ENCODE data around the gene SCUBE2. TPM values are rescaled to one million over a fixed set of nuclear protein-coding genes. Genes with fewer than 3 reads are reported as not detected.

The SCUBE2 gene
- total RNA-seq, 3 donors from 2014 or later = 8.7 to 18.7 (median 15.9) TPM

GRCh38 chr11:9028581-9028980 lies 62.8 kb downstream of the SCUBE2 start:
- intact Hi-C loops (cut with DNase I, micrococcal nuclease) = no loop called here

DNA sequence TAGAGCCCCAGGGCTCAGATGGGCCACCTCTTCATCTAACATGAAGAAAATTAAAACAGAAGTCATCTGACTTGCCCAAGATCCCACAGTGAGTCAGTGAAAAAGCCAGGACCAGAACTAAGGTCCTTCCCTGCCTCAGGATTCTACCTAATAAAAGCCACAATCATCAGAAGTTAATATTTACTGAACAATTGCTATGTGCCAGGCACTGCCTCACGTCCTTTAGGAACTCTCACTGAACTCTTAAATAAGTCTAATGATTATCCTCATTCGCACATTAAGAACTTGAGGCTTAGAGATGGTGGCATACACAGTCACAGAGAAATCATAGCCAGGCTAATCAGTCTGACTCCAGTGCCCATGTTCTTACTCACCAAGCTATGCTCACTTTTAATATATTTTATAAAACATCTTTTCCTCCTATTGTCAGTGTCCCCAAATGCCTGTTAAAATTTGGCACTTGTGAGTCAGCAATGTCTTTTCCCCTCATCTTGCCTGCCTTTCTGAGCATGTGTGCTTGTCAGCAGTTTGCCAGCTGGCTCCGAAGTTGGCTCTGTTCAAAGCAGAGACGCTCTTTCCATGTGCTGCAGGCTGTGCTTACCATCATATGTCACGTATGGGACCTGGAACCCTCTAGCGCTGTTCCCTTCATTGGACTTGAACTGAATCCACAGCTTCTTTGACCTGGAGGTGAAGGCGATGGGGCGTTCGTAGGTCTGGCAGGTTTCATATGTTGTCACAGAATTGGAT lies 66.1 kb downstream of the SCUBE2 start:
- ATAC-seq (no peak), DNase-seq (no peak)
- Histone ChIP-seq H3K4me1 (ENCODE audit: low read depth) (no peaks in the 10 kb centered on the region), H3K4me3 (no peak overlapping the region), H3K36me3 (ENCODE audit: low read depth) (no peaks in the 10 kb centered on the region), H3K9me3 (no peaks in the 10 kb centered on the region)
- intact Hi-C loops (cut with DNase I, micrococcal nuclease) = no loop called here
- TF ChIP-seq, protein P1, sequence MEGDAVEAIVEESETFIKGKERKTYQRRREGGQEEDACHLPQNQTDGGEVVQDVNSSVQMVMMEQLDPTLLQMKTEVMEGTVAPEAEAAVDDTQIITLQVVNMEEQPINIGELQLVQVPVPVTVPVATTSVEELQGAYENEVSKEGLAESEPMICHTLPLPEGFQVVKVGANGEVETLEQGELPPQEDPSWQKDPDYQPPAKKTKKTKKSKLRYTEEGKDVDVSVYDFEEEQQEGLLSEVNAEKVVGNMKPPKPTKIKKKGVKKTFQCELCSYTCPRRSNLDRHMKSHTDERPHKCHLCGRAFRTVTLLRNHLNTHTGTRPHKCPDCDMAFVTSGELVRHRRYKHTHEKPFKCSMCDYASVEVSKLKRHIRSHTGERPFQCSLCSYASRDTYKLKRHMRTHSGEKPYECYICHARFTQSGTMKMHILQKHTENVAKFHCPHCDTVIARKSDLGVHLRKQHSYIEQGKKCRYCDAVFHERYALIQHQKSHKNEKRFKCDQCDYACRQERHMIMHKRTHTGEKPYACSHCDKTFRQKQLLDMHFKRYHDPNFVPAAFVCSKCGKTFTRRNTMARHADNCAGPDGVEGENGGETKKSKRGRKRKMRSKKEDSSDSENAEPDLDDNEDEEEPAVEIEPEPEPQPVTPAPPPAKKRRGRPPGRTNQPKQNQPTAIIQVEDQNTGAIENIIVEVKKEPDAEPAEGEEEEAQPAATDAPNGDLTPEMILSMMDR (IDR thresholded peaks at IDR 0.05) = no peak

More at GRCh38 chr11:9028581-9028980, 62.8 kb downstream of the SCUBE2 start:
- H3K4me3 ChIP-seq = no peak overlapping the region
- TF ChIP-seq, protein P1 (IDR thresholded peaks at IDR 0.05) = no peak
- DNase-seq (no peak), ATAC-seq (no peak)
- no peaks in the 10 kb centered on the region for H3K4me1 ChIP-seq (ENCODE audit: low read depth)
- no peaks in the 10 kb centered on the region for H3K9me3 ChIP-seq
- H3K36me3 ChIP-seq (ENCODE audit: low read depth) = no peaks in the 10 kb centered on the region

GRCh38 chr11:9022961-9023680 lies 68.3 kb downstream of the SCUBE2 start:
- DNase-seq (no peak), ATAC-seq (no peak)
- TF ChIP-seq, protein P1 (IDR thresholded peaks at IDR 0.05) = no peak
- Histone ChIP-seq H3K36me3 (ENCODE audit: low read depth) (no peaks in the 10 kb centered on the region), H3K4me3 (no peak overlapping the region), H3K4me1 (ENCODE audit: low read depth) (no peaks in the 10 kb centered on the region), H3K9me3 (no peaks in the 10 kb centered on the region)
- intact Hi-C loops (cut with DNase I, micrococcal nuclease) = no loop called here

DNA sequence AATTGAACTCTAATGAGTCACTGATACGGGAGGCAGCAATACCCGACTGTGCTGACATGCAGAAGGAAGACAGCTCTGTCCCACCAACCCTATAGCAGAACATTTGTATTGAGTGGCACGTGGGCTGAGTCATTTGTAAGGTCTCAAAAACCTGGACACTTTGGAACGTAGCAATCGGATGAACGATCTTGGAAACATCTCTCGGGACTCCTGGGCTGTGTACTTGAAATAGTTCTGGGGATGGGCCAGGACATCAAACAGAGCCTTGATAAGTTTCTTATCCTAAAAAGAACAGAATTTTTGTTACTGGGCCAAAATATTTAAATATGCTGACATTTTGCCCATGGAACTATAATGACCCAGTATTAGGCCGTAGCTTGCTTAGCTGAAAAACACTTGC lies 70.5 kb downstream of the SCUBE2 start:
- intact Hi-C loops (cut with DNase I, micrococcal nuclease) = no loop called here
- ATAC-seq (no peak), DNase-seq (no peak)
- Histone ChIP-seq H3K4me1 (ENCODE audit: low read depth) (no peaks in the 10 kb centered on the region), H3K4me3 (no peak overlapping the region), H3K36me3 (ENCODE audit: low read depth) (no peaks in the 10 kb centered on the region), H3K9me3 (no peaks in the 10 kb centered on the region)
- TF ChIP-seq, protein P1 (IDR thresholded peaks at IDR 0.05) = no peak

DNA sequence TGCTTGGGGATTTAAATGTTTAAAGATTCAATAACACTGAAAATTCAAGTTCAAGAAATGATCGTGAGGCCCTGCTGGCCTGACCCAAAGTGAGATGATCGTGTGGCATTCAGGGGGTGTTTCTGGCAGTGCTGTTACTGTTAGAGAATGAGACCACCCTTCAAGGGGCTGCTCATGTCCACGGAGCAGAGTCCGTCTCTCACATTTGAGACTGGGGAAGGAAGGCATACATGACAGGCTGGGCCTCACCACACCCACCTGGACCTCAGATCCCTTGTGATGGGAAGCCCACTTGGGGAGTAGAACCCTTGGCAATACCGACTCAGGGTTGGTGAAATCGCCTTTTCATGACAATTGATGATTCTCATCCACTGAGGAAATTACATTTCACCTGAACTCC lies 71.5 kb downstream of the SCUBE2 start:
- ATAC-seq (no peak), DNase-seq (no peak)
- TF ChIP-seq, protein P1 (IDR thresholded peaks at IDR 0.05) = no peak
- H3K4me1 ChIP-seq (ENCODE audit: low read depth) = no peaks in the 10 kb centered on the region
- H3K4me3 ChIP-seq = no peak overlapping the region
- intact Hi-C loops (cut with DNase I, micrococcal nuclease) = loop anchor here (5.0 kb wide), 1 partner anchor 117 kb away; no protein-coding TSS in a partner anchor
- H3K36me3 ChIP-seq (ENCODE audit: low read depth) = no peaks in the 10 kb centered on the region
- H3K9me3 ChIP-seq = no peaks in the 10 kb centered on the region

All from mucosa of descending colon (tissue), 3 donors.